ENCODE data around the gene PRKAG2. TPM values are rescaled to one million over a fixed set of nuclear protein-coding genes. Genes with fewer than 3 reads are reported as not detected.
A peak's percentile ranks its signal among the peaks of the same experiment; 100 is the strongest.

The PRKAG2 gene
- total RNA-seq, 4 donors from 2014 or later = 7.5 to 14.3 (median 12.2) TPM

GRCh38 chr7:151592330-151592729, 284.6 kb downstream of the PRKAG2 start:
- WGBS, 2 donors = 93 to 97% methylated on average over 11 of the region's 11 CpGs
- no peak overlapping the region for H3K4me3 ChIP-seq (ENCODE audit: low read depth, poor library complexity, severe bottlenecking)
- DNase-seq (ENCODE audit: low spot score in 2 of 2) = peak; percentile 4 to 56
- intact Hi-C loops (cut with DNase I; ENCODE audit: low total_unique reads) = no loop called here
- no peak for TF ChIP-seq POLR2A (IDR thresholded peaks at IDR 0.05)
- TF ChIP-seq CTCF (IDR thresholded peaks at IDR 0.05) = no peak

- peak; percentile 10 to 79 for DNase-seq (ENCODE audit: low spot score in 2 of 2)
- intact Hi-C loops (cut with DNase I; ENCODE audit: low total_unique reads) = no loop called here
- WGBS, 2 donors = 89 to 93% methylated on average over 14 of the region's 14 CpGs
- H3K4me3 ChIP-seq (ENCODE audit: low read depth, poor library complexity, severe bottlenecking) = no peak overlapping the region
- no peak for TF ChIP-seq POLR2A (IDR thresholded peaks at IDR 0.05)
- TF ChIP-seq CTCF (IDR thresholded peaks at IDR 0.05) = no peak
These were observed 285.0 kb downstream of the PRKAG2 start for GRCh38 chr7:151591866-151592265.

- intact Hi-C loops (cut with DNase I; ENCODE audit: low total_unique reads) = no loop called here
- 82 to 89% methylated on average over 19 of the region's 19 CpGs for WGBS, 2 donors
- TF ChIP-seq POLR2A (IDR thresholded peaks at IDR 0.05) (no peak), CTCF (IDR thresholded peaks at IDR 0.05) (no peak)
- peak; percentile 4 to 80 for DNase-seq (ENCODE audit: low spot score in 2 of 2)
- no peak overlapping the region for H3K4me3 ChIP-seq (ENCODE audit: low read depth, poor library complexity, severe bottlenecking)
These were observed 285.8 kb downstream of the PRKAG2 start for GRCh38 chr7:151590850-151591771.

- intact Hi-C loops (cut with DNase I; ENCODE audit: low total_unique reads) = no loop called here
These were observed 286.7 kb downstream of the PRKAG2 start for GRCh38 chr7:151590071-151590849.

GRCh38 chr7:151588982-151589381, 287.9 kb downstream of the PRKAG2 start:
- no peak for DNase-seq (ENCODE audit: low spot score in 2 of 2)
- WGBS, 2 donors = 93 to 96% methylated on average over 9 of the region's 9 CpGs
- intact Hi-C loops (cut with DNase I; ENCODE audit: low total_unique reads) = no loop called here
- TF ChIP-seq CTCF (IDR thresholded peaks at IDR 0.05) = no peak
- TF ChIP-seq POLR2A (IDR thresholded peaks at IDR 0.05) = no peak
- H3K4me3 ChIP-seq (ENCODE audit: low read depth, poor library complexity, severe bottlenecking) = no peak overlapping the region

More at GRCh38 chr7:151590071-151590849, 286.7 kb downstream of the PRKAG2 start:
- peak in 1 of 2 donors; percentile 76 for DNase-seq (ENCODE audit: low spot score in 2 of 2)
- H3K4me3 ChIP-seq (ENCODE audit: low read depth, poor library complexity, severe bottlenecking) = no peak overlapping the region
- WGBS, 2 donors = 82 to 94% methylated on average over 13 of the region's 13 CpGs
- TF ChIP-seq CTCF (IDR thresholded peaks at IDR 0.05) = no peak
- TF ChIP-seq POLR2A (IDR thresholded peaks at IDR 0.05) = no peak

Measured in lower leg skin (tissue), 4 donors.